K562 (cell line): ENCODE results near the gene LARP4B. TPM values are rescaled to one million over a fixed set of nuclear protein-coding genes. Genes with fewer than 3 reads are reported as not detected.

ENCODE experiments used
- ATAC-seq: fragments of 200-7000 bp; cut with Tn5 transposase; 3 replicates; pipeline ENCODE4 v1.9.1; 2020; ENCODE audit warnings: moderate library complexity
- BruUV-seq: library from RNA; stranded (reverse); fragments of 400-500 nt; replicated peaks from 2 replicates; lab custom pipeline; 2021; lab: Mats Ljungman, UMichigan
- CTCF ChIA-PET: fragments of 300-600 bp; formaldehyde crosslinking; extraction: SDS; loops from one replicate; lab custom pipeline; 2021; ENCODE audit warnings: low intra/inter-chr PET ratio; lab: Yijun Ruan, JAX
- POLR2A ChIA-PET: fragments of 300-600, 350-650 bp; sonication (Branson Sonifier 250); formaldehyde crosslinking; extraction: SDS; loops from one replicate; lab custom pipeline; 2021; ENCODE audit warnings: antibody characterized with exemption, inconsistent platforms; lab: Yijun Ruan, JAX
- DNase-seq, 4 experiments: peaks; one replicate each; pipeline versions ENCODE4 v3.0.0 to v3.0.0-alpha.2; 2011 to 2018; ENCODE audit warnings: low spot score in 3 of 4, mixed read lengths in 3 of 4; ENCODE audit errors: extremely low read depth in 1 of 4
- FAIRE-seq: peaks from 2 replicates; lab custom pipeline; 2011; peaks lifted over from hg19 to GRCh38; lab: Jason Lieb, UNC
- H2AFZ ChIP-seq: 2 replicates; pipeline ENCODE4 v1.6.0; 2011; ENCODE audit warnings: low read depth, low read length, control low read depth, inconsistent platforms
- H3K27ac ChIP-seq: fragments of 200-600 bp; 3 replicates; pipeline ENCODE4 v1.8.0; 2011; ENCODE audit warnings: low read depth, mild to moderate bottlenecking, control low read depth, inconsistent platforms, low read length, moderate library complexity, mixed read lengths; ENCODE audit errors: extremely low read depth
- H3K27me3 ChIP-seq, 2 experiments: fragments of 300-600 bp in 1 of 2; 2 replicates in 1 of 2; 3 replicates in 1 of 2; pipeline versions ENCODE4 v1.6.0 to v1.8.0; 2011; ENCODE audit warnings: inconsistent platforms in 2 of 2, low read length in 2 of 2, mild to moderate bottlenecking in 1 of 2, mixed read lengths in 1 of 2, moderate library complexity in 1 of 2; ENCODE audit not compliant: control insufficient read depth in 2 of 2, insufficient read depth in 2 of 2
- H3K36me3 ChIP-seq: fragments of 300-600 bp; 3 replicates; pipeline ENCODE4 v1.8.0; 2011; ENCODE audit warnings: mild to moderate bottlenecking, low read length, inconsistent platforms; ENCODE audit not compliant: control insufficient read depth, insufficient read depth
- H3K4me1 ChIP-seq, 2 experiments: fragments of 200-600 bp in 1 of 2; replicated peaks in 1 of 2; 2 replicates in 1 of 2; 3 replicates in 1 of 2; pipeline versions ENCODE4 v1.5.1 to v1.8.0; 2011; ENCODE audit warnings: inconsistent platforms in 2 of 2, low read length in 2 of 2, mild to moderate bottlenecking in 1 of 2, mixed read lengths in 1 of 2, moderate library complexity in 1 of 2; ENCODE audit not compliant: control insufficient read depth in 2 of 2, insufficient read depth in 2 of 2
- H3K4me2 ChIP-seq: 2 replicates; pipeline ENCODE4 v1.6.1; 2011; ENCODE audit warnings: low read length, control low read depth, inconsistent platforms, mixed read lengths; ENCODE audit not compliant: insufficient read depth
- H3K4me3 ChIP-seq: fragments of 200-600 bp; sonication (generic), shearing (Covaris generic); 2 replicates; pipeline ENCODE4 v1.5.1; 2016; ENCODE audit warnings: control low read depth, inconsistent platforms
- H3K79me2 ChIP-seq: fragments of 200-600 bp; 3 replicates; pipeline ENCODE4 v1.8.0; 2011; ENCODE audit warnings: low read length, inconsistent platforms; ENCODE audit not compliant: control insufficient read depth, insufficient read depth
- H3K9ac ChIP-seq, 2 experiments: 2 replicates each; pipeline versions ENCODE4 v1.6.0 to v1.6.1; 2011; ENCODE audit warnings: low read depth in 2 of 2, low read length in 2 of 2, control low read depth in 1 of 2, inconsistent platforms in 1 of 2, mild to moderate bottlenecking in 1 of 2, mixed read lengths in 1 of 2; ENCODE audit not compliant: insufficient read depth in 1 of 2
- H3K9me1 ChIP-seq: one replicate; pipeline ENCODE4 v1.6.0; 2011; ENCODE audit warnings: inconsistent platforms, mild to moderate bottlenecking, low read length, moderate library complexity; ENCODE audit not compliant: control insufficient read depth, insufficient read depth
- H3K9me3 ChIP-seq: replicated peaks from 2 replicates; pipeline ENCODE4 v1.5.1; 2011; ENCODE audit warnings: low read depth, low read length, inconsistent platforms; ENCODE audit not compliant: control insufficient read depth, insufficient read depth
- H4K20me1 ChIP-seq: replicated peaks from 2 replicates; pipeline ENCODE4 v1.6.1; 2011; ENCODE audit warnings: low read length, inconsistent platforms, mixed read lengths; ENCODE audit not compliant: control insufficient read depth, insufficient read depth
- CLOCK ChIP-seq: fragments of 250-450 bp; sonication (Bioruptor Pico); IDR thresholded peaks from 2 replicates; pipeline ENCODE4 v1.4.0; 2020; ENCODE audit warnings: mild to moderate bottlenecking, moderate library complexity, borderline replicate concordance
- HDAC8 ChIP-seq: fragments of 450-650 bp; IDR thresholded peaks from 2 replicates; pipeline ENCODE4 v1.6.1; 2016; ENCODE audit warnings: mild to moderate bottlenecking, missing genetic modification characterization, moderate library complexity, missing compliant biosample characterization
- MEIS2 ChIP-seq: fragments of 450-650 bp; IDR thresholded peaks from 2 replicates; pipeline ENCODE4 v1.6.1; 2014; ENCODE audit warnings: mild to moderate bottlenecking; ENCODE audit not compliant: partially characterized antibody
- SMAD1 ChIP-seq: fragments of 150-350 bp; IDR thresholded peaks from 2 replicates; pipeline ENCODE4 v1.6.1; 2014; ENCODE audit warnings: low read length, low read depth; ENCODE audit not compliant: partially characterized antibody
- XRCC4 ChIP-seq: IDR thresholded peaks from one replicate; pipeline ENCODE4 v1.6.1; 2011; ENCODE audit not compliant: insufficient read depth, insufficient read length; ENCODE audit errors: extremely low read depth
- ZC3H4 ChIP-seq: sonication (generic); formaldehyde crosslinking; IDR thresholded peaks from 2 replicates; pipeline ENCODE4 v1.9.0; 2021; ENCODE audit warnings: missing genetic modification reagents, borderline replicate concordance
- ZNF212 ChIP-seq: fragments of 450-650 bp; formaldehyde crosslinking; IDR thresholded peaks from 2 replicates; pipeline ENCODE4 v1.4.0; 2020; ENCODE audit warnings: mild to moderate bottlenecking
- ZNF324 ChIP-seq: fragments of 250-450 bp; sonication (Bioruptor Pico); IDR thresholded peaks from 2 replicates; pipeline ENCODE4 v1.4.0; 2020; ENCODE audit warnings: mild to moderate bottlenecking
- whole genome bisulfite sequencing: fragments of 100-300 bp; shearing (Covaris generic); methylation state at CpG from one replicate; pipeline ENCODE4 v1.1.6; 2016; ENCODE audit warnings: low coverage, mixed read lengths; ENCODE audit not compliant: insufficient coverage; ENCODE audit errors: missing lambda C conversion rate; 5-methylcytosine and 5-hydroxymethylcytosine counted together
- in situ Hi-C: fragments of 300-500 bp; cut with MboI; formaldehyde crosslinking; loops from 4 replicates; pipeline ENCODE4 v1.15.0; 2018; ENCODE audit warnings: inconsistent platforms, mixed read lengths
- intact Hi-C: fragments of 100-400 bp; cut with micrococcal nuclease; formaldehyde crosslinking; loops from 2 replicates; pipeline ENCODE4 v1.14.2; 2022
- polyA plus RNA-seq, 8 experiments: library from polyadenylated mRNA; depleted of rRNA in 4 of 8; stranded (reverse) in 5 of 8; unstranded in 3 of 8; fragments of >200 nt; fragmentation: Nextera tagmentation in 2 of 8; fragmentation: Illumina TruSeq in 1 of 8; extraction: Ambion mirVana in 2 of 8; extraction: Trizol in 1 of 8; gene quantifications; 2 replicates each; pipeline versions ENCODE4 v1.2.1 to v1.2.3, GENCODE V29; 2011 to 2014; ENCODE audit warnings: inconsistent platforms in 1 of 8, missing spikeins in 1 of 8
- total RNA-seq, 7 experiments: library from RNA; depleted of rRNA in 6 of 7; stranded (reverse); fragments of >200 nt in 6 of 7; fragmentation: Illumina TruSeq in 2 of 7; extraction: Trizol in 2 of 7; gene quantifications; 2 replicates each; pipeline versions ENCODE4 v1.2.1 to v1.2.3, GENCODE V29; 2011 to 2021; ENCODE audit warnings: low replicate concordance in 1 of 7
- TF ChIP-seq, protein P1 (sequence below): sonication (generic); formaldehyde crosslinking; IDR thresholded peaks from 2 replicates; pipeline ENCODE4 v1.8.0; 2022; ENCODE audit warnings: missing genetic modification reagents, mild to moderate bottlenecking, moderate library complexity, borderline replicate concordance
- TF ChIP-seq, protein P2 (sequence below): fragments of 450-650 bp; formaldehyde crosslinking; IDR thresholded peaks from 2 replicates; pipeline ENCODE4 v1.4.0; 2020; ENCODE audit warnings: mild to moderate bottlenecking, moderate library complexity

Gene LARP4B
- total and polyA plus RNA-seq, 9 of the 15 experiments (the other 6 are each of a cell fraction or from before 2014, with no cell fraction given), result 11.8 to 130 (median 42.6) TPM

DNA sequence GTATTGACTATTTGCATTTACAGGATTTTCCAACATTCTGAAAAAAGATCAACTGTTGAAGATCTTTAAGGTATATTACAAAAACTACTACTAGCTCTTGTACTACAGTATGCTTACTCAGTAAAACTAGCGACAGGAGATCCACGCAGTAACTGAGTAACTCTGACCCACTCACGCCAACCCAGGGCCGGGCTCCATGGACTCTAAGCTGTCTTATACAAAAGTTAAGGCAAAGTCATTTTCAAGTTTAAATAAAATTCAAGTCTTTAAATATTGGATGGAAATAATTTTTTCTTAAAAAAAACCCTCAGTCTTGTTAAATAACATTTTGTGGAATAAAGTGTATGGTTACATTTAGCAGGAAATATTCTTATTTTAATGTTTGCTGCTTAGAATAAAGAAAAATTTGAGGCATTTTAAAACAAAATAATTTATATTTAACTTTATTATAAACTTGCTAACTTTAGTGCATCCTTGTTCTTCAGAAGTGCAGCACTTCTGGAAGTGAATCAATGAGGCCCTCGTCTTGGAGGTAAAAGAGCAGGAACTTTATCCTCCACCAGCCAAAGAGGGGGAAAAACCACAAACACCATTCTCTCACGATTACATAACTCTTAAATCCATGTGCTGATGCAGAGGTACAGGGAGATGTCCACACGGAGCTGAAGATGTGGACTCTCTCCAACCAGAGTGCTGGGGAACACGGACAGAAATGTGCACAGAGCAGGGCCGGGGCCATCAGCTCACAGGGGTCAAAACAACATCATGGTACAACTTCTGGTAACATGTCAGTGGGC lies 119.9 kb downstream of the LARP4B start (continued):
- no peak for TF ChIP-seq CLOCK (CRISPR knock-in tag)

DNA sequence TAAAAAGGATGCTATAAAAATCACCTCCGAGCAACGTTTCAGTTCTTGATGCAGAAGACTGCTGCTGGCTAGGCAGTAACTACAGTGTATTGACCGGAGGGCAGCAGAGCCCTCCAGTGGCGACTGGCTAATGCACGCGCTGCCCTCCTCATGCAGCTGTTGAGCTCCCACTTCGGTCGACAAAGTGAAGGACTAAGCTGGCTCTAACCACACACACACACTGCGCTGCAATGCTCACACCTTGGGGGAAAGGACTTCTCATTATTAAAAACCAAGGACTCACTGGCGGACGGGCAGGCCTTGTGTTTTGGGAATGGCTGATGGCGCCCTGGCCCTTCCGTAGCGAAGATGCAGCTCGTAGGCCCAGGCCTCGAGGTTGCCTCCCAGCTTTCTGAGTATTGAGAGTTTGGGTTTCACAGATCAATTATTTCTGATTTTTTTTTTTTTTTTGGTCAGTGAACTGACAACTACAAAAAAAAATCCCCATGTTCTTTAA lies 121.1 kb downstream of the LARP4B start:
- no TSS peak for BruUV-seq
- intact Hi-C loops, result no loop called here
- H3K27me3 ChIP-seq, result no peaks in the 10 kb centered on the region
- TF ChIP-seq ZNF212 (CRISPR knock-in tag) (no peak), HDAC8 (tag) (no peak), ZNF324 (CRISPR knock-in tag) (no peak), SMAD1 (no peak), MEIS2 (no peak), ZC3H4 (CRISPR knock-in tag) (no peak), XRCC4 (no peak)
- TF ChIP-seq, protein P1, sequence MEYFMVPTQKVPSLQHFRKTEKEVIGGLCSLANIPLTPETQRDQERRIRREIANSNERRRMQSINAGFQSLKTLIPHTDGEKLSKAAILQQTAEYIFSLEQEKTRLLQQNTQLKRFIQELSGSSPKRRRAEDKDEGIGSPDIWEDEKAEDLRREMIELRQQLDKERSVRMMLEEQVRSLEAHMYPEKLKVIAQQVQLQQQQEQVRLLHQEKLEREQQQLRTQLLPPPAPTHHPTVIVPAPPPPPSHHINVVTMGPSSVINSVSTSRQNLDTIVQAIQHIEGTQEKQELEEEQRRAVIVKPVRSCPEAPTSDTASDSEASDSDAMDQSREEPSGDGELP (CRISPR knock-in tag), result peak; percentile 31; the same call in 1 of the 2 replicates
- TF ChIP-seq, protein P2, sequence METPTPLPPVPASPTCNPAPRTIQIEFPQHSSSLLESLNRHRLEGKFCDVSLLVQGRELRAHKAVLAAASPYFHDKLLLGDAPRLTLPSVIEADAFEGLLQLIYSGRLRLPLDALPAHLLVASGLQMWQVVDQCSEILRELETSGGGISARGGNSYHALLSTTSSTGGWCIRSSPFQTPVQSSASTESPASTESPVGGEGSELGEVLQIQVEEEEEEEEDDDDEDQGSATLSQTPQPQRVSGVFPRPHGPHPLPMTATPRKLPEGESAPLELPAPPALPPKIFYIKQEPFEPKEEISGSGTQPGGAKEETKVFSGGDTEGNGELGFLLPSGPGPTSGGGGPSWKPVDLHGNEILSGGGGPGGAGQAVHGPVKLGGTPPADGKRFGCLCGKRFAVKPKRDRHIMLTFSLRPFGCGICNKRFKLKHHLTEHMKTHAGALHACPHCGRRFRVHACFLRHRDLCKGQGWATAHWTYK, result no peak

More for the DNA sequence above, 121.1 kb downstream of the LARP4B start:
- ATAC-seq (peak; percentile 59), DNase-seq (peak in 1 of 4 experiments; percentile 26), FAIRE-seq (peak; percentile 51)
- H3K9me3 ChIP-seq, result no peaks in the 10 kb centered on the region
- no peak overlapping the region for H3K4me2 ChIP-seq
- no peak overlapping the region for H3K9ac ChIP-seq
- peaks cover 86% of the 10 kb centered on the region for H3K36me3 ChIP-seq
- H3K79me2 ChIP-seq, result no peaks in the 10 kb centered on the region
- H2AFZ ChIP-seq, result no peak overlapping the region
- in situ Hi-C loops, result no loop called here
- H3K4me3 ChIP-seq, result no peak overlapping the region
- peaks cover 11% of the 10 kb centered on the region for H4K20me1 ChIP-seq
- ChIA-PET CTCF (no interaction called here), POLR2A (interaction anchor here (0.7 kb wide), 1 partner anchor 127 kb away, joined by 3 read pairs; no protein-coding TSS in a partner anchor)
- H3K4me1 ChIP-seq, result peaks cover 0 to 9% of the 10 kb centered on the region in 2 experiments; a peak in 1 of 5 replicates
- WGBS, result 89% methylated on average over 16 of the region's 16 CpGs
- H3K9me1 ChIP-seq, result no peaks in the 10 kb centered on the region
- H3K27ac ChIP-seq, result no peak overlapping the region
